GM19455 (cell line): ENCODE results near the gene KIAA0825.

ENCODE experiments used
- ATAC-seq: cut with Tn5 transposase; IDR thresholded peaks from one replicate; pipeline ENCODE4 v1.9.1; 2021; ENCODE audit not compliant: unreplicated experiment

Gene KIAA0825

GRCh38 chr5:94313696-94314095 is 304.7 kb downstream of the KIAA0825 start:
- ATAC-seq, result no peak

GRCh38 chr5:94313188-94313587 is 305.2 kb downstream of the KIAA0825 start:
- no peak for ATAC-seq

DNA sequence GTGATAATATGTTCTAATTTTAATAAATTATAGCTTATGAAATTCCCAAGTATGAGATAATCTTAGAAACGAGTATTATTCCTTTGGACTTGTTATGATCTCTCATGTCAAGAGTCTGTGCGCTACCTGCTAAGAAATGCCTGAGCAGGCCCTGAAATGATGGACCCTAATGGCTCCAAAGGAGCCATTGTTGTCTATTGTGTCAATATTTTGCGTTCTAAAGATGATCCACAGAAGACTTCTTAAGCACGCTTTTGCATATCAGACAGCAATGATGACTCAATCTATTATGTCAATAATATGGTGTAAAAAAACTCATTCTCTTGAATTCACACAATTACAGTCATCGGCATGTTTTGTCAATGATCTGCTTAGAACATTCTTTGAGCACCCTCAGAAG is 306.1 kb downstream of the KIAA0825 start:
- ATAC-seq, result no peak

GRCh38 chr5:94310833-94311232 is 307.6 kb downstream of the KIAA0825 start:
- ATAC-seq, result no peak

- no peak for ATAC-seq
Measured at GRCh38 chr5:94309141-94309540, 309.3 kb downstream of the KIAA0825 start.

DNA sequence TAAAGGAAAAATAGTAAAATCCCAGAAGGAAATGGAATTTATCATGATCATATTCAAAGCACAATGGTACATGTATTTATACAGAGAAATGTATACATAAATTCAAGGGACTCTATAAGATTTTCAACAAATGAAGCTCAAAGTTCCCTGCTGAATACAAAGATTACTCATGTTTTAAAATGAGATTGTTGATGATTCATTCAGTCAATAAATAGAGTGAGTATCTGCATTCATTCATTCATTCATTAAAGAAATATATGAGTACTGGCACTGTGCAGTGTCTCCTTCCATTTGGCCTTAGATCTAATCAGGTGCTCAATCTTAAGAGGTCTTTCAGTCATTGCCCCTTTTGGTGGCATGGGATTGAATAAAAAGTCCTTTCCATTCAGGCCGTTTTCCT is 310.0 kb downstream of the KIAA0825 start:
- ATAC-seq, result no peak

DNA sequence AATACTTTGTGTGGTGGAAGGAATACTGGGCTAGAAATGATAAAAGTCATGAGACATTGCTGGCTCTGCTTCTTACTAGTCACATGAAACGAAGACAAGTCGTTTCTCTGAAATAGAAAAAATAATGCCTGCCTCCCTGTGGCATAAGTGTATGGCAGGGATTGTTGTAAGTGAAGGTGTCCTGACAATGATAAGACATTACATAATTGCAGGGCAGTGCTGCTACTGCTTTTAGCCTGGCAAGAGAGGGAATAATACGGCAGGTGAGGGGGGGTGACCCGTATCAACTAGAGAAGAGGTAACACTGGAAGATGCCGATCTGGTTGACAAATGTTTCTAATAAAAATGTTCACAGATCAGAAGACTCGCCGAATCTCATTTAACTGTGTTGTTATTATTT is 314.3 kb downstream of the KIAA0825 start:
- ATAC-seq, result no peak

DNA sequence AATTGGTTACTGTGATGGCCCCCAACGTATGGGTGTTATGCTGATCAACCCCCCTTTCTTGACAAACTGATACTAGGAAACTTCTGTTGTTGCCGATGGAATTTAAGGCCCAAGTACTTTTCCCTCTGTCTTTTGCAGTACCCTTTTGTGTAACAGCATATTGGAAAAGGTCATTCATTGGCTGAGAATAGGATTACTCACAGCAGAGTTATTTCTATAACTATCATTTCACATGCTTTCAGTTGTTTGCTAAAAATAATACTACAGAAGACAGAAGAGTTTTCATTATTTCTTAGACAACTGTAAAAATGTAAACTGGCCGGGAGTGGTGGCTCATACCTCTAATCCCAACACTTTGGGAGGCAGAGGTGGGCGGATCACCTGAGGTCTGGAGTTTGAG is 329.5 kb downstream of the KIAA0825 start:
- ATAC-seq, result no peak

- ATAC-seq, result no peak
Measured at GRCh38 chr5:94285984-94286383, 332.4 kb downstream of the KIAA0825 start.

GRCh38 chr5:94283093-94283492 is 335.3 kb downstream of the KIAA0825 start:
- ATAC-seq, result no peak

DNA sequence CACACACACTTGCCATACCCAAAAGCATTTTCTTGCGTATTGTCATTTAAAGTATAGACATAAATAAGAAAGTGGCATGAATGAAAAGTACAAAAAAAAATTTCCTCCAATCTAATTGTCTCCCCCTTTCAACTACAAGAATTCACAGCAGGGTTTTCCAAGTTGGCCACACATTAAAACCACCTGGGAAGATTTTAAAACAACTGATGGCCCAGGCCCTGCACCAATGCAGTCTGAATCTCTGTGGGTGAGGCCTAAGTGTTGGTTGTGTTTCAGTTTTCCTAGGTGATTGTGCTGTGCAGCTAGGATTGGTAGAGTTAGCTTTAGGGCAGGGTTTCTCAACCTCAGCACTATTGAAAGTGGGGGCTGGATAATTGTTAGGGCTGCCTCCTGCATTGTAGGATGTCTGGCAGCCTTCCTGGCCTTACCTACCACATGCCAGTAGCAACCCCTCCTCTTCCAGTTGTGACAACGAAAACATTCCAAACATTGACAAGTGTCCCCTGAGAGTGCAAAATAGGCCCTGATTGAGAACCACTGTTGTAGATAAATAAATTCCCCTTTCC is 337.1 kb downstream of the KIAA0825 start:
- no peak for ATAC-seq

- ATAC-seq, result no peak
Measured at GRCh38 chr5:94276751-94277150, 341.7 kb downstream of the KIAA0825 start.

- ATAC-seq, result no peak
Measured at GRCh38 chr5:94276048-94276447, 342.4 kb downstream of the KIAA0825 start.

- no peak for ATAC-seq
Measured at GRCh38 chr5:94274707-94275106, 343.7 kb downstream of the KIAA0825 start.

GRCh38 chr5:94268226-94268625 is 350.2 kb downstream of the KIAA0825 start:
- ATAC-seq, result no peak

DNA sequence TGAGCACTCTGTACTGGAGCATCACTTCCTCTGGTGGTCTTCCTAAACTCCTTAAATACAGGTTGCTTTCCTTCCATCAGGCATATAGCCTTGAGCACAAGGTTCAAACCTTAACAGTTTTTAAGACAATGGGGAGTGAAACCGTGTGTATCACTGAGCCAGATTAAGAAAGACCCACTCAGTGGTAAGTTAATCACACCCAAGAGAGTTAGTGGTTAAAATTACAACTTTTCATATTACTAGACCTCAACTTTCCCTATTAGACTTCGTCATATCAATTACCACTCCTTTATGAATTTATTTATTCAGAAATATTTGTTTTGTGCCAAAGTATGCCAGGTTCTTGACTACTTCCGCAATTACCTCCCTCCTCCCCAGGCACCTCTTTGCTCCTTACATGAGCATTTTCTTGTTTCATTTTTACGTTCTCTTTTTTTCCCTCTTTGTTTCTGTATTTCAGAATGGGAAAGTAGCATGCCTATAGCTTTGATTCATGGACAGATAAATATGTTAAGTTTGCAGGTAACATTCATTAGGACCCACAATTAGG is 351.0 kb downstream of the KIAA0825 start:
- ATAC-seq, result no peak

GRCh38 chr5:94266170-94266569 is 352.2 kb downstream of the KIAA0825 start:
- ATAC-seq, result no peak

- peak; percentile 55 for ATAC-seq
Measured at GRCh38 chr5:94263068-94263467, 355.3 kb downstream of the KIAA0825 start.

- ATAC-seq, result no peak
Measured at GRCh38 chr5:94260096-94260495, 358.3 kb downstream of the KIAA0825 start.

DNA sequence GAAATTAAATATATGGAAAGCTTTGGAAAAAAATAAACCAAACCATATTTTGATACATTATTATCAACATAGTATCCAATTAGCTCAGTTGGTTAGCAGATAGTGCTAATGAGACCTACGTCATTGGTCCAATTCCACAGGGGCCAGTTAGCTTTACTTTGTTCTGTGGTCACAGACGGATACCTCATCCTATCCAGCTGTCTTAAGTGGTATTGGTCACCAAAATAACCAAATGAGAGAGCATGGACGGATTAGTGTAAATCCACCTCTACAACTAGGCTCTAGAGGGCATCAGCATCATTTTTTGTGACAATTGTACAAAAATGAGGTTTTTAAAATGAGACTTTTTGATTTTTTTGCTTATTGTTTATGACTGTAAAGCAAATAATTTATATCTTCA is 364.2 kb downstream of the KIAA0825 start:
- ATAC-seq, result no peak

GRCh38 chr5:94250985-94251384 is 367.4 kb downstream of the KIAA0825 start:
- ATAC-seq, result no peak

GRCh38 chr5:94249430-94249829 is 369.0 kb downstream of the KIAA0825 start:
- ATAC-seq, result no peak

DNA sequence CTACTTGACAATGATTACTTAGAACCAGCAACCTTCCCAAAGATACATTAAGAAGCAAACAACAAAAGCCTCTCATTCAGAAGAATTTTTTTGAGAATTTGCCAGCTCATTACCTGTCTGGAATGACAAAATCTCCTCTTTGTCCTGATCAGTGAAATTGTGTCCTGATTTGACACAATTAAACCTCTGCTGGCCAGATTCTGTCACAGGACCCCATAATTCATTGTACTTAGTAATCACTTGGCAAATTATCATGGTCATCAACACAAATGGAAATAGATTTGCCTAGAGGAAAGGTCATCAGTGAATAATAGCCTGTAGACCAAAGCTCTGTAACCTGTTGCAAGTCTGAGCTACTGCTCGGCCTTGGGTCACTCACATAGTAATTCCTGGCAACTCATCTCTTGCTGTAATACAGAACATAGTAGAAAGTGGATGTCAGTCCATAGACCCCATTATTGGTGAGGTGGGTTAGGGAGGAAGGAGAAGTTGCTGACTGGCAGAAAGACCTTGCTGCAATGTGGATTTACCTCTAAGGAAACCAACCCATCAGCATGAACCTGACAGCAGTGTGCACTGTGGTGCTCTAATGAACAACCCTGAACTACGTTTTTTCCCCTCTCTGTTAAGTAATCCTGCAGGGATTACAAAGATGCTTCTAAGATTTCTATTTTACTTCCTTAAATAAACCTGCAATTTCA is 370.1 kb downstream of the KIAA0825 start:
- no peak for ATAC-seq
